KOPT-K1 (cell line): ENCODE measurements around the gene HEBP2.
"Not testable (repeated sequence)": the region's sequence is repeated elsewhere in the genome, so short reads cannot be mapped to it uniquely, and the experiment has no call there.

Source experiments
- H3K27ac ChIP-seq: fragments of 200-600 bp; sonication (generic); 2 replicates; pipeline ENCODE4 v1.5.1; 2016; ENCODE audit warnings: antibody characterized with exemption, mild to moderate bottlenecking, low read depth, low read length; ENCODE audit not compliant: poor library complexity, severe bottlenecking
- H3K36me3 ChIP-seq: fragments of 200-600 bp; sonication (generic); 2 replicates; pipeline ENCODE4 v1.5.1; 2017; ENCODE audit warnings: antibody characterized with exemption, mild to moderate bottlenecking, low read length, moderate library complexity; ENCODE audit not compliant: insufficient read depth
- H3K9me3 ChIP-seq: fragments of 200-600 bp; sonication (generic); 2 replicates; pipeline ENCODE4 v1.5.1; 2017; ENCODE audit warnings: antibody characterized with exemption, low read length, mild to moderate bottlenecking; ENCODE audit not compliant: insufficient read depth, poor library complexity, severe bottlenecking

Gene HEBP2

DNA sequence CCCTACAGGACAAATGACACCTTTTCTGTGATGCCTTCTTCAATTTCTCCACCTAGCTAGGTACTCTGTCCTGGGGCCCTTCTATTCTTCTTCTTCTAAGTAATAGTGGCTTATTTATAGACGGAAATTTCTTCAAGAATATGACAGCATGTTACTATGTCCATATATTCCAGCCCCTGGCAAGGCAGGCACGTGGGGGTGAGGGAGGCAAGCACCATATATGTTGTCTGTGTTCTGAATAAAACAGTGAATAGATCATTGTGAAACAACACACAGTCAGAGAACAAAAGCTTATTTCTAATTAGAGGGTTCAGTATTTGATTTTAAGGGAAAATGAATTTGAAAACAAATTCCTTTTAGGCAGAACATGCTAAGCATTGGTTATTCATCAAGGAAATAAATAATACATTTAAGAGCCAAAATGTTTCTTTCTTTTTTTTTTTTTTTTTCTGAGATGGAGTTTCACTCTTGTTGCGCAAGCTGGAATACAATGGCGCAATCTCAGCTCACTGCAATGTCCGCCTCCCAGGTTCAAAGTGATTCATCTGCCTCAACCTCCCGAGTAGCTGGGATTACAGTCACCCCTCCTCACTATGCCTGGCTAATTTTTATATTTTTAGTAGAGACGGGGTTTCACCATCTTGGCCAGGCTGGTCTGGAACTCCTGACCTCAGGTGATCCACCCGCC, 6.2 kb downstream of the HEBP2 start:
- Histone ChIP-seq H3K36me3 (no peaks in the 10 kb centered on the region), H3K9me3 (no peaks in the 10 kb centered on the region), H3K27ac (no peak overlapping the region)

DNA sequence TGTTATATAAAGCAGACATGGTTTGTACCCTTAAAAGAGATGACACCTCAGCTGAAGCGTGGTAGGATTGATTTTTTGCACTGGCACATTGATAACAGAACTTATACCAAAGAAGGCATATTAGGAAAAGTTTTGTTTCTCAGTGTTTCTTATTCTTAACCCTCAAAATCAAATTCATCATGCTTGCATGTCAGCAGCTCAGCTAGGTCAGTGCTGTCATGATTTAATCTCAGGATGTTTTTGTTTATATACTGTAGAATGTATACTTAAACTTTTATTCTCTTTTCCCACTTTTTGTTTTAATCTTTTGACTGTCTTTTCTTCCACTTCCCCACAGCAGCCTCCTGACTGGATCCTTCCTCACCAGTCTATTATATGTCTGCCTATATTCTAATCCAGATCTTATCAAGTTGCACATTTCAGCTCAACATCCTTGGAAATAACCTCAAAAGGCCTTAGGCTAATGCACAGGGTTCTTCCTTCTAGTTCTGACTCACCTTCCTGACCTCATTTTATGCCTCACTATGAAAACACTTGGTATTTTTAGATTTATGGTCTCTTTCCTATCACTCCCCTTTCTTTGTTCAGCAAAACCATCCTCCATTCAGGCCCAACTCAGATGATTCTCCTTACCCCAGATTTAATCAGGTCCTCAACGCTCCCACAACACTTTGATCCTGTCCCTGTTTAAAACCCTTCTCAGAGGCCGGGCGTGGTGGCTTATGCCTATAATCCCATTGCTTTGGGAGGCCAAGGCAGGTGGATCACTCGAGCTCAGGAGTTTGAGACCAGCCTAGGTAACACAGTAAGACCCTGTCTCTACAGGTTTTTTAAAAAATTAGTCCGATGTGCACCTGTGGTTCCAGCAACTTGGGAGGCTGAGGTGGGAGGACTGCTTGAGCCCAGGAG, 7.2 kb downstream of the HEBP2 start:
- Histone ChIP-seq H3K9me3 (no peaks in the 10 kb centered on the region), H3K27ac (no peak overlapping the region), H3K36me3 (no peaks in the 10 kb centered on the region)

DNA sequence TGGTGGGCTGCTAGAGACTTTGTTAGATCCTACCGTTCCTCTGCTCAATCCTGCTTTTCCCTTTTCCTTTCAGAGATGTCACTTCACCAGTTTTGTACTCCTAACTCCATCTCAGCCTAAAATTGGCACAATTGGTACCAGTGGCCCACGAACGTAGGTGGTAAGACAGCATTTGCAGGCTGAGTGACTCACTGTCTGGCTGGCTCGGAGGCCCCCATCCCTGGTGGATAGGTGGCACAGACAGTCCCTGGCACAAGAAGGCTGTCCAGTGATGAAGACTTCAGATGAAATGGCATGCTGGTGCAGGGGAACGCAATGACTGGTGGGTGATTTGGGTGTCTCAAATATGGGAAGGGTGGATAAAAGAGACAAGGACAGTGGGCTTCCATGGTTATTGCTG, 11.1 kb downstream of the HEBP2 start:
- no peaks in the 10 kb centered on the region for H3K36me3 ChIP-seq
- H3K27ac ChIP-seq = no peak overlapping the region
- H3K9me3 ChIP-seq = no peaks in the 10 kb centered on the region

GRCh38 chr6:138416206-138416605, 12.2 kb downstream of the HEBP2 start:
- H3K36me3 ChIP-seq = no peaks in the 10 kb centered on the region
- no peaks in the 10 kb centered on the region for H3K9me3 ChIP-seq

GRCh38 chr6:138417493-138418117, 13.6 kb downstream of the HEBP2 start:
- Histone ChIP-seq H3K27ac (no peak overlapping the region), H3K9me3 (no peaks in the 10 kb centered on the region), H3K36me3 (no peaks in the 10 kb centered on the region)

More at GRCh38 chr6:138416206-138416605, 12.2 kb downstream of the HEBP2 start:
- no peak overlapping the region for H3K27ac ChIP-seq

DNA sequence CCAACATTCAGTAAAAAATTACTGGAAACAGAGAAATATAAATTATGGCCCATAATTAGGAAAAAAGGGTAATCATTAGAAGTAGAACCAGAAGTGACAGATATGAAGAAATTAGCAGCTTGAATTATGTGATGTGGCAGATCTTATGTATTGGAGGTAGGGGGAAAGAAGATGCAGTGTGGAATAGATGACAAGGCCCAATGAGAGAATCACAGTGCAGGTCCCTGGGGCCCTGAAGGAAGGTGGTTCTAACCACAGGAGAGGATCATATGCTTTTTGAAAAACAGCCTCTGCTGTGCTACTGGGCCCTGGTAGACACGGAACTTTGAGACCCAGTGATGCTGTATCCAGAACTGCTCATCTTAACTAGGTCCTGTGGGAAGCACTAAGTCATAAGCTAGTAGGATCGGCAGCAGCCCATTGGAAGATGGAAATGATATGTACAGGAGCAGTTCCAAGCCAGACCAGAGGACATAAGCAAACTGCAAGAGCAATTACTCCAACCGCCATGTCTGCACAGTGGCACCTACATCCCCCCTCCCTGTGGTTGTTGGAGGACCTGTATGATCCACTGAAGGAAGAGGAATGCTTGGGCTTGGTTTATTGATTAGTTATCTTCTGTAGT, 14.2 kb downstream of the HEBP2 start:
- Histone ChIP-seq H3K36me3 (no peaks in the 10 kb centered on the region), H3K27ac (no peak overlapping the region), H3K9me3 (no peaks in the 10 kb centered on the region)

GRCh38 chr6:138419766-138420165, 15.7 kb downstream of the HEBP2 start:
- Histone ChIP-seq H3K9me3 (no peaks in the 10 kb centered on the region), H3K27ac (no peak overlapping the region), H3K36me3 (no peaks in the 10 kb centered on the region)

DNA sequence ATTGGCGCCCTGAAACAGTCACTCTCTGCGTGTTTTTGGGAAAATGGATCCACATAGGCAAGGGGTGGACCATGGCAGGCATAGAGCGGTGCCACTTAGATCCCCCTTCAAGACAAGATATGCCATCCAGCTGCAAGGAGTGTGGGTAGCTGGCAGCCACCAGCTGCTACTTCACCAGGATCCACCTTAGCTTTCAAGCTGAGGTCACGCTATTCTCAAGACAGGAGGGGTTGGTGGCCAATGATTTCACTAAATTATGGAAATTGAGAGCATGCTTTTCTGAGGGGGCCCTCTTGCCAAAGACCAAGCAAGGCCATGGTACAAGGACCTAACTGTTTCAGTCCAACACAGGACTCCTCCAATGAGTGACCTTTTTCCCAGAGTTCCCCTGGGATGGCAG, 16.3 kb downstream of the HEBP2 start:
- no peaks in the 10 kb centered on the region for H3K36me3 ChIP-seq
- no peak overlapping the region for H3K27ac ChIP-seq
- no peaks in the 10 kb centered on the region for H3K9me3 ChIP-seq

DNA sequence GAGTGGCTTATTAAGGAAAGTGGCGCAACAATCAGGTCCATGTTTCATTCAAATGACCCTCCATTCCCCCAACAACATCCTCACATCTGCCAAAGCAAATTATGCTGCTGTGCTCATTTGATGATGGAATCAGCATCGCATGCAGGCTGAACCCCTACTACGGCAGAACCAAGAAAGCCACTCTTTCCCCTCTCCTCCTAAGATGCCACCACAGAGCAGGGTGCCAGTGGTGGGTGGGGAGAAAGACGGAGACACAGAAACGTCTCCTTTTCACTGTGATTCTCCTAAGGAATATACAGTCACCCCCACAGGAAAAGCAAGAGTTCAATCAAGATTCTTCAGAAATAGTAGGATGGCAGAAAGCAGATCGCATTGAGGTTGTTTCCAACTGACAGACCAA, 17.1 kb downstream of the HEBP2 start:
- H3K36me3 ChIP-seq = no peaks in the 10 kb centered on the region
- H3K9me3 ChIP-seq = no peaks in the 10 kb centered on the region
- no peak overlapping the region for H3K27ac ChIP-seq

DNA sequence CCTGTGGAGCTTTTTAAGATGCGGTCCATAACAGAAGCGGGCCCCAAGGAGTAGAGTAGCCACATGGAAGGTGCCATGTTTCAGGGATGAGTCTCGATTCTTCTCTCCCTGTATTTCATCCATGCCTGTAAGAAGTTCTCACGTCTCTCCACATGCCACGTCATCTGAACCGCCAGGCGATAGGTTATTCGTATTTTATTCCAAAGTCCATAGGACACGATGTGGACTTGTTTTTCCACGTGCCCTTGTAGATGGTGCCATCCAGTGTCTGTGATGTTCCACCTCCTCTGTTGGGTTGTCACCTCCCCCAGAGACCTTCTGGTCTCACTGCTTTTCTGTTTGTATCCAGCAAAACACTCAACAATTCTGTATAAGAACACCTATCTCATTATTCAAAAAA, 17.6 kb downstream of the HEBP2 start:
- no peaks in the 10 kb centered on the region for H3K9me3 ChIP-seq
- H3K36me3 ChIP-seq = no peaks in the 10 kb centered on the region
- H3K27ac ChIP-seq = no peak overlapping the region

DNA sequence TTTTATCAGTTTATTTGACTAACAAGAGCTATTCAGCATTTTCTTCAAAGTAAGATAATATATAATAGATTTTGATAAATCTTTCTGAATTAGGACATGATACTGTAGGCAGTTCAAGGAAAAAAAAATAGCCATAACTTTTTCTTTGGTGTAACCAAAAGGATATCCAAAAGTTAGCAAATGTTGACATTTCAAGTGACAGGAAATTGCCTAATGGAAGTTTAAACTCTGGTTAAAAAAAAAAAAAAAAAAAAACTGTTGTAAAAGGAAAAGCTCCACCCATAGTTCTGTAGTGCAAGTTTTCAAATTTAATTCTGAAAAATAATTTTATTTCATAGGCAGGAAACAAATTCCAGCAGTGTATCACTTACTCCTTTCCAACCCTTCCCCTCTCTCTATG, 18.8 kb downstream of the HEBP2 start:
- H3K9me3 ChIP-seq = no peaks in the 10 kb centered on the region
- H3K27ac ChIP-seq = no peak overlapping the region
- no peaks in the 10 kb centered on the region for H3K36me3 ChIP-seq

DNA sequence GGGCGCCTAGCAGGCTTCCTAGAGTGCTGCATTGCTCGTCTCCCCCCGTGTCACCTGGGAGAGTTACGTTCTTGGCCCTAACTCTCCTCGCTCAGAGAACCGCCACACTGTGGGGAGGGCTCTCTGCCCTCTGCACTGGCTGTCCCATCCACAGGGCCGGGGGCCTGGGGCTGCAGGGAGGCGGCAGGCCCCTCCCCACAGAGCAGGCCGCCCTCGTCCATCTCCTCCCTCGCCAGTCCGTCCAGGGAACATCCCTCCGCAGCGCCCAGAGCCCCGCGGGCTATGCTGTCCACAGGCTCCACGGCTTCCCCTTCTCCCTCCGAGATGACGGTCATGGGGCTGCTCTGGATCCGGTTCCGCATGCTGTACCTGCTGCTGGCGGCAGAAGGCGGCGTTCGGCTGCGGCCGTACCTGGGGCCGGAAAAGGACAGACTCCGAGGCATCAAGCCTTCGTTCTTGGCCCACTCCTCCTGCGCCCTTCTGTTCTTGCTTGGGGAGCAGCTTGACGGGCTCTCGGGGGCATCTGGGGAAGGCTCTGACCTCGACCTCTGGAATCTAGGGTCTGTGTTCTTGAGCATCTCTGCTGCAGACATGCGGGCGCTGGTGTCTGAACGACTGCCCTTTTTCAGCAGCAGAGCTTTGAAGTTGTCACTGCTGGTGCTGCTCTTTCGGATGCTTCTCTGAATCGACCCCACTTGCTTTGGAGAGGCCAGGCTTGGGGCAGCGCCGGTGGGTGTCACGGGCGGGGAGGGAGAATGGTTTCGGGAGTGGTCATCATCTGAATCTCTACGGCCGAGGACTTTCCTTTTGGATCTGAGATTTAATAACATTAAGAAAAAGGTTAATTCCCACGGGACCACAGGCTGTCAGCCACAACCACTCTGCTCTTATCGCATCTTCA, 20.2 kb downstream of the HEBP2 start:
- Histone ChIP-seq H3K27ac (no peak overlapping the region), H3K36me3 (no peaks in the 10 kb centered on the region)

GRCh38 chr6:138425256-138425655, 21.2 kb downstream of the HEBP2 start:
- H3K9me3 ChIP-seq, H3K27ac ChIP-seq, H3K36me3 ChIP-seq: not testable (repeated sequence)

More for the DNA sequence above, 20.2 kb downstream of the HEBP2 start:
- no peaks in the 10 kb centered on the region for H3K9me3 ChIP-seq

GRCh38 chr6:138426500-138427123, 22.6 kb downstream of the HEBP2 start:
- no peak overlapping the region for H3K27ac ChIP-seq
- no peaks in the 10 kb centered on the region for H3K9me3 ChIP-seq
- no peaks in the 10 kb centered on the region for H3K36me3 ChIP-seq
